ENCODE results near the gene SELENOK.

DNA sequence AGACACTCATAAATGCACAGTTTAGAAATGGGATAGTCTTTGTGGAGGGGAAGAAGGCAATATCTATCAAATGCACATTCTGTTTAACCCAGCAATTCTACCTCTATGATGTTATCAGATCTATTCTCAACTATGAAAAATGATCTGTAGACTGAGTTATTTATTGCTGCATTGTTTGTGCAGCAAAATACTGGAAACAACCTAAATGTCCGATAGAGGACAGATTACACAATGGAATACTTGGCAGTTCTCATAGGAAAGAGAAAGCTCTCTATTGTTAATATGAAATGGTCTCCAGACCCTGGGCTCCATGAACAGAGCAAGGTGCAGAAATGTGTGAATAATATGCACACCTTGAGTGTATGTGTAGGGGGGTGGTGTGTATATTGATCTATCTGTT lies 49.0 kb upstream of the SELENOK start:
- TF ChIP-seq, protein P1, sequence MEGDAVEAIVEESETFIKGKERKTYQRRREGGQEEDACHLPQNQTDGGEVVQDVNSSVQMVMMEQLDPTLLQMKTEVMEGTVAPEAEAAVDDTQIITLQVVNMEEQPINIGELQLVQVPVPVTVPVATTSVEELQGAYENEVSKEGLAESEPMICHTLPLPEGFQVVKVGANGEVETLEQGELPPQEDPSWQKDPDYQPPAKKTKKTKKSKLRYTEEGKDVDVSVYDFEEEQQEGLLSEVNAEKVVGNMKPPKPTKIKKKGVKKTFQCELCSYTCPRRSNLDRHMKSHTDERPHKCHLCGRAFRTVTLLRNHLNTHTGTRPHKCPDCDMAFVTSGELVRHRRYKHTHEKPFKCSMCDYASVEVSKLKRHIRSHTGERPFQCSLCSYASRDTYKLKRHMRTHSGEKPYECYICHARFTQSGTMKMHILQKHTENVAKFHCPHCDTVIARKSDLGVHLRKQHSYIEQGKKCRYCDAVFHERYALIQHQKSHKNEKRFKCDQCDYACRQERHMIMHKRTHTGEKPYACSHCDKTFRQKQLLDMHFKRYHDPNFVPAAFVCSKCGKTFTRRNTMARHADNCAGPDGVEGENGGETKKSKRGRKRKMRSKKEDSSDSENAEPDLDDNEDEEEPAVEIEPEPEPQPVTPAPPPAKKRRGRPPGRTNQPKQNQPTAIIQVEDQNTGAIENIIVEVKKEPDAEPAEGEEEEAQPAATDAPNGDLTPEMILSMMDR (IDR thresholded peaks at IDR 0.05), result no peak
- no peak for TF ChIP-seq EZH2 (IDR thresholded peaks at IDR 0.05; ENCODE audit: borderline replicate concordance, insufficient read depth, low read depth, low read length, poor library complexity, severe bottlenecking)
